ENCODE results near the gene DENND10. TPM values are rescaled to one million over a fixed set of nuclear protein-coding genes. Genes with fewer than 3 reads are reported as not detected.
A peak's percentile ranks its signal among the peaks of the same experiment; 100 is the strongest.

DENND10 gene
- total RNA-seq, 4 donors from 2014 or later: 23.8 to 50.2 (median 42.8) TPM

DNA sequence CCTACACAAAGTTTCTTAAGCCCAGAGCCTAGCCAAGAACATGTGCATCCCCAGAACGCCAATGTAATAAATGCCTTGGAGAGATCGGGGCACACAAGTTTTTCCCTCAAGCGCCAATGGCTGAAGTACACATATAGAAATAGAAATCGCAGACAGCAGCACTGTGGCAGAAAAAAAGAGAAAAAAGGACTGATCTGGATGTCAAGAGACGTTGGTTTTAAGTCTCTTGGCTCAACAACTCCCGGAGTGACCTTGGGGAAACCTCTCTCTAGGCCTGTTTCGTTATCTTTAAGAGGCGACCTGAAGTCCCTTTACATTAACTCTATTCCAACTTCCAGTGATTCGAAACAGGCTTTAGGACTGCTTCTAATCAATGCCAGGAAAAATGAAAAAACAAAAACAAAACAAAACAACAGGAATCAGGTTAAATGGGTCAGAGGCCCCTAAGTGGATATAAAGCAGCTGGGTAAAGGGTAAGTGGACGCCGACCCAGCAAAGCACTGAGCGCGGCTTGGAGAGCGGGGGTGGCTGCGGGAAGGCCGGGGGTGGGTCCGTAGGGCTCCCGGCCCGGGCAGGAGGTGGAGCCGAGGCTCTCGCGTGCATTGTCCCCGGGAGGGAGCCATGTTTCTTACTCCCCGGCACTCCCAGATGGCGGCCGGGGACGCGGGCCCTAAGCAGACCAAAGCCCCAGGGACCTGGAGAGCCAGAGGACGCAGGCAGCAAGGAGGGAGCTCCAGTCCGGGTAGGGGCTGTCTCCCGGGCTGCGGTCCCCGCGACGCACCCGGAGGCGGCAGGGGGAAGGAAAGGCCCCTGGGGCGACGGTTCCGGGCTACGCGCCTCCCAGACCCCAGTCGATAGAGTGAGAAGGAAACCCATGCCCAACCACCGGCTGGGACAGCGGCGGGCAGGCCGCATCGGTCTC is 24.1 kb upstream of the DENND10 start:
- no peaks in the 10 kb centered on the region for H3K4me1 ChIP-seq
- DNase-seq: peak; percentile 42 to 62
- intact Hi-C loops (cut with DNase I; ENCODE audit: low total_unique reads): no loop called here
- TF ChIP-seq POLR2A (IDR thresholded peaks at IDR 0.05): no peak
- TF ChIP-seq, protein P1, sequence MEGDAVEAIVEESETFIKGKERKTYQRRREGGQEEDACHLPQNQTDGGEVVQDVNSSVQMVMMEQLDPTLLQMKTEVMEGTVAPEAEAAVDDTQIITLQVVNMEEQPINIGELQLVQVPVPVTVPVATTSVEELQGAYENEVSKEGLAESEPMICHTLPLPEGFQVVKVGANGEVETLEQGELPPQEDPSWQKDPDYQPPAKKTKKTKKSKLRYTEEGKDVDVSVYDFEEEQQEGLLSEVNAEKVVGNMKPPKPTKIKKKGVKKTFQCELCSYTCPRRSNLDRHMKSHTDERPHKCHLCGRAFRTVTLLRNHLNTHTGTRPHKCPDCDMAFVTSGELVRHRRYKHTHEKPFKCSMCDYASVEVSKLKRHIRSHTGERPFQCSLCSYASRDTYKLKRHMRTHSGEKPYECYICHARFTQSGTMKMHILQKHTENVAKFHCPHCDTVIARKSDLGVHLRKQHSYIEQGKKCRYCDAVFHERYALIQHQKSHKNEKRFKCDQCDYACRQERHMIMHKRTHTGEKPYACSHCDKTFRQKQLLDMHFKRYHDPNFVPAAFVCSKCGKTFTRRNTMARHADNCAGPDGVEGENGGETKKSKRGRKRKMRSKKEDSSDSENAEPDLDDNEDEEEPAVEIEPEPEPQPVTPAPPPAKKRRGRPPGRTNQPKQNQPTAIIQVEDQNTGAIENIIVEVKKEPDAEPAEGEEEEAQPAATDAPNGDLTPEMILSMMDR (IDR thresholded peaks at IDR 0.05): no peak
- H3K4me3 ChIP-seq: peak overlapping the region; percentile 64 to 96
- H3K36me3 ChIP-seq: no peaks in the 10 kb centered on the region
- H3K27me3 ChIP-seq: no peaks in the 10 kb centered on the region
- peak overlapping the region; percentile 94 for H3K27ac ChIP-seq
- H3K9me3 ChIP-seq: no peaks in the 10 kb centered on the region

DNA sequence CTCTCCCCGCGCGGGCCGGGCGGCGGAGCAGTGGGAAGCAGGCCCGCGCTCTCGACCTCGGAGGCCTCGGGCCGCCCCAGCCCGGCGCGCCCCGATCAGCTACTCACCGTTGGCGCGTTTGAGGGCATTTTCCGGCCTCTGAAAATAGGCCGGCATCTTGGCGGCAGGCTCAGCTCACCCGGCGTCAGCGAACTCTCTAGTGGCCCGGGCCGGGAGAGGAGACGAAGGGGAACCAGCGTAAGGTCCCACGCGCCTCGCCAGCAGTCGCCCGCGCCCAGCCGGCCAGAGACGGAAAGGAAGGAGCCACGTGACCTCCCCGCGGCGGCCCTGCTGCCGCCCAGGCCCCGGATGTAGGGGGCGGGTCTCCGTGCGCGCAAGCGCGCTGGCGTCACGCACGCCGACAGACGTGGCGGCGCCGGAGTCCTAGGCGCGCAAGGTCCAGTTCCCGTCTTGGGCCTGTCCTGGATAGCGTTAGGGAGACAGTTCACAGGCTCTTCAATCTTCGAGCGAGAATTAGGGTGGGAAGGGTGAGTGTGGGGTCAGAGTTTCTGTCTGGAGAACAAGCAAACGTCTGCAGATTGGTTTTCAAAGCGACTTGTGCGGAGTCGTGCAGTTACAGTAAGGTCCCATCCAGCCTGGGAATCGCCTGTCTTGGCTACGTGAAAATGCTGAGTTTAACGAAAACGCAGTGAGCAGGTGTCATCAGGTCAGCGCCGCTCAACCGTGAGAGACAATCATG is 23.2 kb upstream of the DENND10 start, which contains the start of gene EIF3A:
Gene EIF3A (minus strand): TSS at position 297 of the 739 bp plus-strand sequence. CDS start 141 bp downstream, at position 156.
- Histone ChIP-seq H3K4me3 (peak within 1 kb of the TSS; percentile 64 to 96), H3K27me3 (no peaks in the 10 kb centered on the region), H3K9me3 (no peaks in the 10 kb centered on the region), H3K4me1 (no peaks in the 10 kb centered on the region), H3K27ac (peak within 1 kb of the TSS; percentile 94), H3K36me3 (no peaks in the 10 kb centered on the region)
- intact Hi-C loops (cut with DNase I; ENCODE audit: low total_unique reads): no loop called here
- TF ChIP-seq, protein P1 (IDR thresholded peaks at IDR 0.05): peak in 1 of 4 experiments; percentile 4
- TF ChIP-seq POLR2A (IDR thresholded peaks at IDR 0.05): peak; percentile 91 to 94
- DNase-seq: peak; percentile 87 to 94

DNA sequence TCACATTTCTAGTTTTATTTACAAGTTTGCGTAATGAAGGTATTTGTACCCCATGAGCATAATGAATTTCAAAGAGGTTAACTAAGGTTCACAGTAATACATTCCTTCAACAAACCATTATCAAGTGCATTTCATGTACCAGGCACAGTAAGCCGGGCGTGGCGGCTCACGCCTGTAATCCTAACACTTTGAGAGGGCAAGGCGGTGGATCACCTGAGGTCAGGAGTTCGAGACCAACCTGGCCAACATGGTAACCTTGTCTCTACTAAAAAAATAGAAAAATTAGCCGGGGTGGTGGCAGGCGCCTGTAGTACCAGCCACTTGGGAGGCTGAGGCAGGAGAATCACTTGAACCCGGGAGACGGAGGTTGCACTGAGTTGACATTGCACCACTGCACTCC is 19.0 kb upstream of the DENND10 start:
- no peaks in the 10 kb centered on the region for H3K36me3 ChIP-seq
- H3K4me3 ChIP-seq: no peak overlapping the region
- H3K27me3 ChIP-seq: no peaks in the 10 kb centered on the region
- H3K4me1 ChIP-seq: no peaks in the 10 kb centered on the region
- TF ChIP-seq, protein P1 (IDR thresholded peaks at IDR 0.05): no peak
- no peak for TF ChIP-seq POLR2A (IDR thresholded peaks at IDR 0.05)
- no peaks in the 10 kb centered on the region for H3K9me3 ChIP-seq
- no peak for DNase-seq
- intact Hi-C loops (cut with DNase I; ENCODE audit: low total_unique reads): no loop called here
- no peak overlapping the region for H3K27ac ChIP-seq

DNA sequence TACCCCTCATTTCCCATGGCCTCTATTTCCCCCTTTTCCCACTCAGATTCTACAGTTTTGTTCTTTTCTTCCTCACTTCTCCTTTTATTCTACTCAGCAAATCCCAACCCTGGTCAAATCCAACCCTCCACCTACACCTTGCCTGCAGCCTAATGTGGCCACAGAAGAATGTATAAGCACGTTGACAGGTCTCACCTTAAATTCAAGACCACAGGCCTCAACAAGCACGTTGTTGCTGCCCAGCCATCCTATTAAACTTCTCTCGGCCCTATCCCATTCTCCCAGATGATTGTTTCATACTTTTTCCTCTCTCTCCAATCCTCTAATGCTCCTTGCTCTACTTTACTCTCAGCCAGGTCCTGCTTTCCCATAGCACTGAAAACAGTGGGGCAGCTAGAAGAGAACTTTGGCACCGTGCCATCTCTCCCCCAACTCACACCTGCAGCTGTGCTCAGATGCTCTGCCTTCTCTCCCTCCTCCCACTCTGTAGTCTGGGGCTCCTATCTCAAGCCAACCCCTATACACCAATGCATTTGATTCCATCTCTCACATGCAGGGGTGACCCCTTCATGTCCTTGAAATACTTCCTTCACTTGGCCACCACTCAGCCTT is 16.5 kb upstream of the DENND10 start:
- TF ChIP-seq, protein P1 (IDR thresholded peaks at IDR 0.05): no peak
- TF ChIP-seq POLR2A (IDR thresholded peaks at IDR 0.05): no peak
- no peaks in the 10 kb centered on the region for H3K27me3 ChIP-seq
- no peaks in the 10 kb centered on the region for H3K9me3 ChIP-seq
- no peak for DNase-seq
- intact Hi-C loops (cut with DNase I; ENCODE audit: low total_unique reads): no loop called here
- no peaks in the 10 kb centered on the region for H3K4me1 ChIP-seq
- no peak overlapping the region for H3K27ac ChIP-seq
- H3K36me3 ChIP-seq: no peaks in the 10 kb centered on the region
- no peak overlapping the region for H3K4me3 ChIP-seq
